Measurements from ENCODE around the gene TAF4.

TAF4 gene

DNA sequence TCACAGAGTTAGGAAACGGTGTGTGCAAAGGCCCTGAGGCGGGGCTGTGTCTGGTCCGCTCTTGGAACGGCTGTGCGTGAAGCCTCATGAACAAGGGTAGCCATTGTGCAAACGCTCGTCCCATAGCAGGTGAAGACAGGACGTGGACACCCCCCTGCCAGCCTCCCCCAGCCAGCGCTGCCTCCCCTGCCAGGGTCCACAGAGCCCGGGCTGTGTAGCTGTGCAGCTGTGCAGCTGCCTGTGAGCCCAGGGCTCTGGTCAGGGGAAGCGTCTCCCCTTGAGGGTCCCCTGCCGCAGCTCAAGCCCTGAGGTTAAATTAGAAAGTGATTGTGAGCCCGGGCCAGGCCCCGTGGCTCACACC lies 139.4 kb downstream of the TAF4 start:
- ATAC-seq: no peak
- TF ChIP-seq ZFP3 (CRISPR knock-in tag; IDR thresholded peaks at IDR 0.05) (no peak), SNAI2 (CRISPR knock-in tag; IDR thresholded peaks at IDR 0.05) (no peak), BACH2 (CRISPR knock-in tag; IDR thresholded peaks at IDR 0.05; ENCODE audit: borderline replicate concordance) (no peak)
- TF ChIP-seq, protein P1, sequence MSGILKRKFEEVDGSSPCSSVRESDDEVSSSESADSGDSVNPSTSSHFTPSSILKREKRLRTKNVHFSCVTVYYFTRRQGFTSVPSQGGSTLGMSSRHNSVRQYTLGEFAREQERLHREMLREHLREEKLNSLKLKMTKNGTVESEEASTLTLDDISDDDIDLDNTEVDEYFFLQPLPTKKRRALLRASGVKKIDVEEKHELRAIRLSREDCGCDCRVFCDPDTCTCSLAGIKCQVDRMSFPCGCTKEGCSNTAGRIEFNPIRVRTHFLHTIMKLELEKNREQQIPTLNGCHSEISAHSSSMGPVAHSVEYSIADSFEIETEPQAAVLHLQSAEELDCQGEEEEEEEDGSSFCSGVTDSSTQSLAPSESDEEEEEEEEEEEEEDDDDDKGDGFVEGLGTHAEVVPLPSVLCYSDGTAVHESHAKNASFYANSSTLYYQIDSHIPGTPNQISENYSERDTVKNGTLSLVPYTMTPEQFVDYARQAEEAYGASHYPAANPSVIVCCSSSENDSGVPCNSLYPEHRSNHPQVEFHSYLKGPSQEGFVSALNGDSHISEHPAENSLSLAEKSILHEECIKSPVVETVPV (CRISPR knock-in tag; IDR thresholded peaks at IDR 0.05): no peak

DNA sequence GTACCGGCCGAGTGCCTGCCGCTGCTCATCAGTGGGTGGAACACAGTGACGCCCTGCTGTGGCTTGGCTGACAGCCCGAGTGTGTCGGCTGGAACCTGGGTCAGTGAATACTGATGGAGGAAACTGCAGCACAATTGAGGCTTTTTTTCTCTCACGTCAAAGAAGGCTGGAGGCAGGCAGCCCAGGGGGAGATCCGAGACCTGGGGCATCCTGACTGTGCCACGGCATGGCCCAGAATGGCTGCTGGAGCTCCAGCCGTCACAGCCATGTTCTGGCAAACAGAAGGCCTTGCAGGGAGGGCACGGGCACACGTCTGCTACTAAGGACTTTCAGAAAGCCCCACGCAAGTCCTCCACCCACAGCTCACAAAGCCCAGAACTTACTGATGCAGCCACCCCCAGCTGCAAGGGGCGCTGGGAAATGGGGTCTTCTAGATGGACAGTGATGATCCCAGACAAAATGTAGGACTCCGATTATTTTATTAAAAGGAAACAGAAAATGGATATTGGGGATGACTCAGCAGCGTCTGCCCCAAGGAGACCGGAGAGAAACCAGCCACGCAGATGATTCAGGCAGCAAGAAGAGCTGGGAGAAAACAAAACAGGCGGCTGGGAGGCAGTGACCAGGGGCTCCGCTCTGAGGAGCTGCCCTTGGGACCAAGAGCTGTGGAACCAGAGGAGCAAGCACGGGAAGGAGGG lies 140.0 kb downstream of the TAF4 start:
- ATAC-seq: no peak
- TF ChIP-seq OSR1 (CRISPR knock-in tag; IDR thresholded peaks at IDR 0.05): no peak
- TF ChIP-seq ESRRG (CRISPR knock-in tag; IDR thresholded peaks at IDR 0.05): no peak
- no peak for TF ChIP-seq ZNF565 (CRISPR knock-in tag; conservative IDR thresholded peaks at IDR 0.05; ENCODE audit: low read depth)
- TF ChIP-seq ZC3H10 (CRISPR knock-in tag; IDR thresholded peaks at IDR 0.05): no peak
- no peak for TF ChIP-seq TCF4 (CRISPR knock-in tag; IDR thresholded peaks at IDR 0.05; ENCODE audit: borderline replicate concordance)
- TF ChIP-seq ISL1 (CRISPR knock-in tag; IDR thresholded peaks at IDR 0.05): no peak
- TF ChIP-seq, protein P1 (CRISPR knock-in tag; IDR thresholded peaks at IDR 0.05): no peak
- no peak for TF ChIP-seq ZFP3 (CRISPR knock-in tag; IDR thresholded peaks at IDR 0.05)
- no peak for TF ChIP-seq GLIS3 (CRISPR knock-in tag; IDR thresholded peaks at IDR 0.05)
- TF ChIP-seq, protein P2, sequence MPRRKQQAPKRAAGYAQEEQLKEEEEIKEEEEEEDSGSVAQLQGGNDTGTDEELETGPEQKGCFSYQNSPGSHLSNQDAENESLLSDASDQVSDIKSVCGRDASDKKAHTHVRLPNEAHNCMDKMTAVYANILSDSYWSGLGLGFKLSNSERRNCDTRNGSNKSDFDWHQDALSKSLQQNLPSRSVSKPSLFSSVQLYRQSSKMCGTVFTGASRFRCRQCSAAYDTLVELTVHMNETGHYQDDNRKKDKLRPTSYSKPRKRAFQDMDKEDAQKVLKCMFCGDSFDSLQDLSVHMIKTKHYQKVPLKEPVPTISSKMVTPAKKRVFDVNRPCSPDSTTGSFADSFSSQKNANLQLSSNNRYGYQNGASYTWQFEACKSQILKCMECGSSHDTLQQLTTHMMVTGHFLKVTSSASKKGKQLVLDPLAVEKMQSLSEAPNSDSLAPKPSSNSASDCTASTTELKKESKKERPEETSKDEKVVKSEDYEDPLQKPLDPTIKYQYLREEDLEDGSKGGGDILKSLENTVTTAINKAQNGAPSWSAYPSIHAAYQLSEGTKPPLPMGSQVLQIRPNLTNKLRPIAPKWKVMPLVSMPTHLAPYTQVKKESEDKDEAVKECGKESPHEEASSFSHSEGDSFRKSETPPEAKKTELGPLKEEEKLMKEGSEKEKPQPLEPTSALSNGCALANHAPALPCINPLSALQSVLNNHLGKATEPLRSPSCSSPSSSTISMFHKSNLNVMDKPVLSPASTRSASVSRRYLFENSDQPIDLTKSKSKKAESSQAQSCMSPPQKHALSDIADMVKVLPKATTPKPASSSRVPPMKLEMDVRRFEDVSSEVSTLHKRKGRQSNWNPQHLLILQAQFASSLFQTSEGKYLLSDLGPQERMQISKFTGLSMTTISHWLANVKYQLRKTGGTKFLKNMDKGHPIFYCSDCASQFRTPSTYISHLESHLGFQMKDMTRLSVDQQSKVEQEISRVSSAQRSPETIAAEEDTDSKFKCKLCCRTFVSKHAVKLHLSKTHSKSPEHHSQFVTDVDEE (CRISPR knock-in tag; IDR thresholded peaks at IDR 0.05): no peak
- no peak for TF ChIP-seq ZFP30 (CRISPR knock-in tag; IDR thresholded peaks at IDR 0.05)
- TF ChIP-seq SNAI2 (CRISPR knock-in tag; IDR thresholded peaks at IDR 0.05): no peak
- TF ChIP-seq, protein P3, sequence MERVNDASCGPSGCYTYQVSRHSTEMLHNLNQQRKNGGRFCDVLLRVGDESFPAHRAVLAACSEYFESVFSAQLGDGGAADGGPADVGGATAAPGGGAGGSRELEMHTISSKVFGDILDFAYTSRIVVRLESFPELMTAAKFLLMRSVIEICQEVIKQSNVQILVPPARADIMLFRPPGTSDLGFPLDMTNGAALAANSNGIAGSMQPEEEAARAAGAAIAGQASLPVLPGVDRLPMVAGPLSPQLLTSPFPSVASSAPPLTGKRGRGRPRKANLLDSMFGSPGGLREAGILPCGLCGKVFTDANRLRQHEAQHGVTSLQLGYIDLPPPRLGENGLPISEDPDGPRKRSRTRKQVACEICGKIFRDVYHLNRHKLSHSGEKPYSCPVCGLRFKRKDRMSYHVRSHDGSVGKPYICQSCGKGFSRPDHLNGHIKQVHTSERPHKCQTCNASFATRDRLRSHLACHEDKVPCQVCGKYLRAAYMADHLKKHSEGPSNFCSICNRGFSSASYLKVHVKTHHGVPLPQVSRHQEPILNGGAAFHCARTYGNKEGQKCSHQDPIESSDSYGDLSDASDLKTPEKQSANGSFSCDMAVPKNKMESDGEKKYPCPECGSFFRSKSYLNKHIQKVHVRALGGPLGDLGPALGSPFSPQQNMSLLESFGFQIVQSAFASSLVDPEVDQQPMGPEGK (CRISPR knock-in tag; IDR thresholded peaks at IDR 0.05; ENCODE audit: borderline replicate concordance): no peak

DNA sequence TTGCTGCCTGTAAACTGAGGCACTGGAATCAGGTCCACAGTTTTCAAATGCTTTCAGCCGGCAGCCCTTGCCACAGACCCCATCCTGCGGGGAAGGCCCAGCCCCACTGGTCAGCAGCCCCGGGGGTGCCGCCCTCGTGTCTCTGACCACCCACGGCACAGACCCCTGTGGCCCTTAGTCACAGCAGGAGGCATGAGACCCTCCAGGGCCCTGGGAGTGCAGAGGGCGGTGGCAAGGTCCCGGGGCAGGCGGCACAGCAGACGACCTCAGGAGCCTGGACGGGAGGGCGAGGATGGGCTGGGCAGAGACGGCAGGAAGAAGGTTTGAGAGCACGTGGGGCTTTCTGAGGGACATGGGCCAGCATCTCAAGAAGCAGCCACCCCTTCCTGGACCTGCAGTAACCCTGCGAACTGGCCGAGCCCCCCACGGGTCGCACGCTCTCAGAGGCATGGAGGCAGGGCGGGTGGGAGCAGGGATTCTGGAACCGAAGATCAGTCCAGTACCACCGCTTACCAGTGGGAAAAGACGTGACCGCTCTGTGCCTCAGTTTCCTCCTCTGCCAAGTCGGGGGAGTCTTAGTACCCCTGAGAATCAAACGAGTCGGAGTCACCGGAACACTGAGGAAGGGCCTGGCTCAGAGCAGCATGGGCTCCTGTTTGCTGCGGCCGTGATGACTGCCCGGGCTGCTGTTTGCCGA lies 140.7 kb downstream of the TAF4 start:
- no peak for ATAC-seq
- TF ChIP-seq OSR1 (CRISPR knock-in tag; IDR thresholded peaks at IDR 0.05) (no peak), ZNF70 (CRISPR knock-in tag; IDR thresholded peaks at IDR 0.05) (no peak), ZC3H10 (CRISPR knock-in tag; IDR thresholded peaks at IDR 0.05) (no peak), ISL1 (CRISPR knock-in tag; IDR thresholded peaks at IDR 0.05) (no peak), RARB (CRISPR knock-in tag; IDR thresholded peaks at IDR 0.05) (no peak), TCF4 (CRISPR knock-in tag; IDR thresholded peaks at IDR 0.05; ENCODE audit: borderline replicate concordance) (no peak), PPARA (CRISPR knock-in tag; IDR thresholded peaks at IDR 0.05; ENCODE audit: borderline replicate concordance) (no peak), ZFP3 (CRISPR knock-in tag; IDR thresholded peaks at IDR 0.05) (no peak), ZNF565 (CRISPR knock-in tag; conservative IDR thresholded peaks at IDR 0.05; ENCODE audit: low read depth) (no peak), ARNTL (CRISPR knock-in tag; IDR thresholded peaks at IDR 0.05; ENCODE audit: borderline replicate concordance, low read depth) (no peak)
- TF ChIP-seq, protein P4, sequence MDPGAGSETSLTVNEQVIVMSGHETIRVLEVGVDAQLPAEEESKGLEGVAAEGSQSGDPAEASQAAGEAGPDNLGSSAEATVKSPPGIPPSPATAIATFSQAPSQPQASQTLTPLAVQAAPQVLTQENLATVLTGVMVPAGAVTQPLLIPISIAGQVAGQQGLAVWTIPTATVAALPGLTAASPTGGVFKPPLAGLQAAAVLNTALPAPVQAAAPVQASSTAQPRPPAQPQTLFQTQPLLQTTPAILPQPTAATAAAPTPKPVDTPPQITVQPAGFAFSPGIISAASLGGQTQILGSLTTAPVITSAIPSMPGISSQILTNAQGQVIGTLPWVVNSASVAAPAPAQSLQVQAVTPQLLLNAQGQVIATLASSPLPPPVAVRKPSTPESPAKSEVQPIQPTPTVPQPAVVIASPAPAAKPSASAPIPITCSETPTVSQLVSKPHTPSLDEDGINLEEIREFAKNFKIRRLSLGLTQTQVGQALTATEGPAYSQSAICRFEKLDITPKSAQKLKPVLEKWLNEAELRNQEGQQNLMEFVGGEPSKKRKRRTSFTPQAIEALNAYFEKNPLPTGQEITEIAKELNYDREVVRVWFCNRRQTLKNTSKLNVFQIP (CRISPR knock-in tag; IDR thresholded peaks at IDR 0.05; ENCODE audit: borderline replicate concordance, low read depth): no peak
